Measurements from ENCODE around the gene IMP3. TPM values are rescaled to one million over a fixed set of nuclear protein-coding genes. Genes with fewer than 3 reads are reported as not detected.

IMP3 gene
- total RNA-seq, 2 donors from 2014 or later = 43.1 to 66.6 TPM

- H3K36me3 ChIP-seq (replicated peaks in 1 of 2; ENCODE audit: insufficient read depth in 1 of 2, low read depth in 2 of 2) = peaks cover 0 to 11% of the 10 kb centered on the region in 2 donors
- ATAC-seq = no peak
- no peak for DNase-seq
- intact Hi-C loops (cut with DNase I) = no loop called here
- 87 to 88% methylated on average over 5 of the region's 5 CpGs for WGBS, 2 donors
- H3K27me3 ChIP-seq = no peaks in the 10 kb centered on the region
- H3K9me3 ChIP-seq = no peaks in the 10 kb centered on the region
- H3K4me1 ChIP-seq = peaks cover 90% of the 10 kb centered on the region
- H3K27ac ChIP-seq = no peak overlapping the region
- no peak overlapping the region for H3K4me3 ChIP-seq
- TF ChIP-seq CTCF (IDR thresholded peaks at IDR 0.05) (no peak), POLR2A (IDR thresholded peaks at IDR 0.05) (no peak)
Observed at GRCh38 chr15:75656331-75656730, 16.3 kb upstream of the IMP3 start.

GRCh38 chr15:75655931-75656330 is 15.9 kb upstream of the IMP3 start:
- peaks cover 0 to 11% of the 10 kb centered on the region in 2 donors for H3K36me3 ChIP-seq (replicated peaks in 1 of 2; ENCODE audit: insufficient read depth in 1 of 2, low read depth in 2 of 2)
- no peaks in the 10 kb centered on the region for H3K27me3 ChIP-seq
- DNase-seq (peak in 1 of 4 donors; percentile 56), ATAC-seq (no peak)
- WGBS, 2 donors = 31 to 38% methylated on average over 4 of the region's 4 CpGs
- no peak for TF ChIP-seq CTCF (IDR thresholded peaks at IDR 0.05)
- no peak for TF ChIP-seq POLR2A (IDR thresholded peaks at IDR 0.05)
- no peaks in the 10 kb centered on the region for H3K9me3 ChIP-seq
- H3K4me3 ChIP-seq = no peak overlapping the region
- no peak overlapping the region for H3K27ac ChIP-seq
- intact Hi-C loops (cut with DNase I) = no loop called here
- peaks cover 90% of the 10 kb centered on the region for H3K4me1 ChIP-seq

- Histone ChIP-seq H3K9me3 (no peaks in the 10 kb centered on the region), H3K4me3 (no peak overlapping the region), H3K36me3 (replicated peaks in 1 of 2; ENCODE audit: insufficient read depth in 1 of 2, low read depth in 2 of 2) (peaks cover 0 to 9% of the 10 kb centered on the region in 2 donors), H3K27ac (no peak overlapping the region), H3K4me1 (peaks cover 90% of the 10 kb centered on the region), H3K27me3 (no peaks in the 10 kb centered on the region)
- no peak for TF ChIP-seq CTCF (IDR thresholded peaks at IDR 0.05)
- TF ChIP-seq POLR2A (IDR thresholded peaks at IDR 0.05) = no peak
- DNase-seq (no peak), ATAC-seq (no peak)
- intact Hi-C loops (cut with DNase I) = no loop called here
- 61 to 90% methylated on average over 4 of the region's 4 CpGs for WGBS, 2 donors
Observed at GRCh38 chr15:75654201-75654907, 14.3 kb upstream of the IMP3 start.

- TF ChIP-seq CTCF (IDR thresholded peaks at IDR 0.05) (no peak), POLR2A (IDR thresholded peaks at IDR 0.05) (no peak)
- H3K27me3 ChIP-seq = no peaks in the 10 kb centered on the region
- H3K4me3 ChIP-seq = no peak overlapping the region
- no peak for ATAC-seq
- H3K36me3 ChIP-seq (replicated peaks in 1 of 2; ENCODE audit: insufficient read depth in 1 of 2, low read depth in 2 of 2) = peaks cover 0 to 9% of the 10 kb centered on the region in 2 donors
- WGBS, 2 donors = 85 to 88% methylated on average over 15 to 16 of the region's 16 CpGs
- DNase-seq = no peak
- intact Hi-C loops (cut with DNase I) = no loop called here
- H3K4me1 ChIP-seq = peaks cover 88% of the 10 kb centered on the region
- H3K27ac ChIP-seq = no peak overlapping the region
- no peaks in the 10 kb centered on the region for H3K9me3 ChIP-seq
Observed at GRCh38 chr15:75653347-75653913, 13.4 kb upstream of the IMP3 start.
